GM19043 (cell line): ENCODE data around the gene SEMA6A.

Experiments used
- ATAC-seq: cut with Tn5 transposase; IDR thresholded peaks from one replicate; pipeline ENCODE4 v1.9.1; 2021; ENCODE audit warnings: low read depth; ENCODE audit not compliant: unreplicated experiment

The SEMA6A gene

GRCh38 chr5:116415182-116415581, 159.4 kb downstream of the SEMA6A start:
- no peak for ATAC-seq

DNA sequence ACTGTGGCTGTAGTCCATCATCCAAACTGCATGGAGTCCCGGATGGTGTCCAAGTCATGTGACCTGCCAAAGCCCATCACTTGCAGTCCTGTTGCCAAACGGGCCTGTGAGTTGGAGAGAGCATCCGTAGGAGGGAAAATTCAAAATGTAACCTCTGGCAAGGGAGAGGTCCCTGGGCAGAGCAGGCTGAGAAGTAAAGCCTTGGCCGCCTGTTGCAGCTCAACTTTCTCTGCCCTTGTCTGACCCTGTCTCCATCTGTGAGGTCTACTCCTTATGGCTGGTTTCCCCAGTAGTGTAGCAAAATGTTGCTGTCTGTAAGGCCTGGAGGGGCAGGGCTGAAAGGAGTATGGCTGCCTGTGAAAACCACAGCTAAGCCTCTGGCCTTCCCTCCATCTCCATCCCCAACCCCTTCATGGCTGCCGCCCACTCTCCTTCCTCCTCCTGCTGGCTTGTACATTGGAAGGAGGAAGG, 163.5 kb downstream of the SEMA6A start:
- no peak for ATAC-seq

DNA sequence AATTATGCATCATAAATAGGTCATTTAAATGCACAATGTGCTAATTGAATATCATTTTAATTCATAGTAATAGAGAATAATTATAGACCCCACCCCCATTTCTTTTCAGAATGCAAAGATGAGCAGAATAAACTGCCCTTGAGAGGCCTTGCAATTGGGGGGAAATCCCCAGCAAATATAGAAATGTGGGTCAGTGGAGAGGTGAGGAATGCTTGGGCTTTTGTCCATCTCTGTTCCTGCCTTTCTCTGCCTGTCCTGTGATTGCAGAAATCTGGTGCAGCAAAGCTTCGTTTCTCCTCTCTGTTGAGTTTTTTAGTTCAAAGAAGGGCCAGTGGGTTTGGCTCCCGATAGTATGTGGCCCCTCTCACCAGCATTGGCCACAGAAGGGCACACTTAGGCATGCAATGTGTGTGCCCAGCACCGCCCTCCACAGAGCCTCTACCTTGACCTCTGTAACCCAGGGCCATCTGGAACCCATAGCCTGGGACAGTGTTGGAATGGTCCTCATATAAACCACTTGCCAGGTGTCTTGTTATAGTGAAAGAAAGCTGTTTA, 164.2 kb downstream of the SEMA6A start:
- ATAC-seq: no peak

DNA sequence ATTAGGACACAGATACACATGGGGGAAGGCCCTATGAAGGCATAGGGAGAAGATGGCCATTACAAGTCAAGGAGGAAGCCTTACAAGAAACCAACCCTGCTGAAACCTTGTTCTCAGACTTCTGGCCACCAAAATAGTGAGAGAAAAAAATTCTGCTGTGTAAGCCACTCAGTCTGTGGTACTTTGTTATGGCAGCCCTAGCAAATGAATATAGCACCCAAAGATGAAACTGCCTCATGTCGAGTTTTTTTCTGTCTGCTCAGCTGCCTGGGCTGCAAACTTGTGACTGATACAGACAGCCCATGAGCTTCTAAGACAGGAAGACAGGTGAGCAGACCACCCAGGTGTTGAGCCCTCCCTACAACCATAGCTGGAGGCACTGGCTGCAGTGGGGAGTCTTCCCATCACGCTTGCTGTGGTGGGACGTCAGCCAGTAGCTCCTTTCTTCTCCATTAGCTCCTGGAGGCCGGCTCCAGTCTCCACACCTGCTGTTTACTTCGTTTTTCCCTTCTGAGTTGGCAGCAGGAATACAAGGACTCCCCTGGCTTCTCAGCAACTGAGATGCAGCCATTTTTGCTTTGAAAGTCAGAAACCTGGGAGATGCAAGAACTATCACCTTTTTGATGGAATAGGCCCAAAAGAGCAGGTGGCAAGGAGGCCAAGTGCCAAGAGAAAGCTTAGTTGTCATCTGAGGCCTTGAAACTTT, 164.9 kb downstream of the SEMA6A start:
- no peak for ATAC-seq

DNA sequence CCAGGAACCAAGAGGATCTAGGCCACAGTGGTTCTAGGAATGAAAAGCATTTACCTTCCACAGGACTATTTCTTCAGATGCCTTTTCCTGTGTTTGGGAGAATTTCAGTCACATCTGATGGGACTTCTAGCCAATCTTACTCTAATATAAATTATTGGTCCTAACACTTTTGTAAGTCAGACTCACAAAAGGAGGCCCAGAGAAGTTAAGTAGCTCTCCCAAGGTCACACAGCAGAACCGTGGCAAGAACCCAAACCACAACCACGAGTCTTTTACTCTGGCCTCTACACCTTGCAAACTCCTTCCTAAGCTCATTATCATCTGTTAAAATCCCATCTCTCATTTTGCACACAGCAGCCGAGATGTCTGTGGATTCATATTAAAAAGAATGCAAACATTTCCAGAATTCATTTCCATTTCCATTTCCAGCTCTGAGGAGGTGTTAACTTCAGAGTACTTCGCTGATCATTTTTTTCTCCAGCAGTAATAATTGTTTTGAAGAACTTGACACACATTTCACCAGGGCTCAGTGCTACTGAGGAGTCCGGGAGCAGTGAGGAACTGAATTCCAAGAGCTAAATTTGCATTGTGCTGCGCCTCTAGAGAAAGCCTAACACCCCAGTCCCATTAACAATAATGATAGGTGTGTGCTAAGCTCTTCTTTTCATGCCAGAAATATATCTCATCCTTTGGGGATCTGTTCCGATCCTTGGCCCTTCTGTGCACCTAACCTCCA, 168.1 kb downstream of the SEMA6A start:
- no peak for ATAC-seq

DNA sequence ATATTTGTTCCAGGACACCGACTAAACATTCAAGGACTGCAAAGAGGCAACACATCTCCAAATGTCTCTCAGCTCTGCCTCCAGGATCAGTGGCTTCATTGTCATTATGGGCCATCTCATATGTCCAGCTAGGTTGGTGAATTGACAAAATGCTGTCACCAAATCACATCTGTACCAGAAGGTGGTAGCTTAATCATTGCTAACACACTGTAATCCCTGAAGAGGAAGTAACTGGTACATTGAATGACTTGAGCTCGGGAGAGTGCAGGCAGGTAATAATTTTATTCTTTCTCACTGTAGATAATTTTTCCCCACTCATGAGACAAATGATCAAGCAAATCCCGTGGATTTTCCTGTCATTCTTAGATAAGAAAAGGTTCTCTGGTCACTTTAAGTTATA, 169.8 kb downstream of the SEMA6A start:
- no peak for ATAC-seq

GRCh38 chr5:116404016-116404415, 170.6 kb downstream of the SEMA6A start:
- no peak for ATAC-seq

DNA sequence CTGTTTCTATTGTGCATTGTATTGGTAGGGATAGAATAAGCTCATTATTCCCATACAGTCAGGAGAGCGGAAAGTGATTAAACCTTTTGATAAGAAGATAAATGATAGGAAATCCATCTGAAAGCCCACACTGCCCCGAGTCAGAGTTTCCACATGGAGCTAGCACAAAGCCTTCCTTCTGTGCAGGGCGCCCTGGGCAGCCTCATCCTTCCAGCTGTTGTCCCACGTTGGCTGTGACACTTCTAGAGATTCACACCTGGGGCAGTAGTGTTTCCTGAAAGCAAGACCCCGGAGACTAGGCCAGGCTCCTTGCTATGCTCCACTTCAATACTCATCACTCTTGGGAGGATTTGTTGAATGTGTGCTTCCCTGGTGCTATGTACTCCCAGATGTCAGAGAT, 172.4 kb downstream of the SEMA6A start:
- ATAC-seq: no peak

DNA sequence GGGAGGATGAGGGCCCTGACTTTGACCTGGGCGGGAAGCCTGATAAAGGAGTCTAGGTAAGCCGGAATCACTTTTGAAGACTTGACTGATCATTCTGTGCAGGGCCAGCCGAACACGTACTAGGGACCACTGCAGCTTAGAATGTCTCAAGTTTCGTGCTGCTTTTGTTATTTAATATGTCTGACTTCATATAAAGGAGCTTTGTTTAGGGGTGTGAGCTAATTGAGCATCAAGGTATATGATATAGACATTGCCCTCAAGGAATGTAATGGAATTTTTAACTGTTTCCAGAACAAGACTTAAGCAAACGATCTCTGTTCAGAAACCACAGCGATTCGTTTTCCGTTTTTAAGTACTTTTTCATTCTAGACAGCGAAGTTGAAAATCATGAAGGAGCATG, 173.0 kb downstream of the SEMA6A start:
- ATAC-seq: no peak

GRCh38 chr5:116396476-116397099, 178.0 kb downstream of the SEMA6A start:
- no peak for ATAC-seq

DNA sequence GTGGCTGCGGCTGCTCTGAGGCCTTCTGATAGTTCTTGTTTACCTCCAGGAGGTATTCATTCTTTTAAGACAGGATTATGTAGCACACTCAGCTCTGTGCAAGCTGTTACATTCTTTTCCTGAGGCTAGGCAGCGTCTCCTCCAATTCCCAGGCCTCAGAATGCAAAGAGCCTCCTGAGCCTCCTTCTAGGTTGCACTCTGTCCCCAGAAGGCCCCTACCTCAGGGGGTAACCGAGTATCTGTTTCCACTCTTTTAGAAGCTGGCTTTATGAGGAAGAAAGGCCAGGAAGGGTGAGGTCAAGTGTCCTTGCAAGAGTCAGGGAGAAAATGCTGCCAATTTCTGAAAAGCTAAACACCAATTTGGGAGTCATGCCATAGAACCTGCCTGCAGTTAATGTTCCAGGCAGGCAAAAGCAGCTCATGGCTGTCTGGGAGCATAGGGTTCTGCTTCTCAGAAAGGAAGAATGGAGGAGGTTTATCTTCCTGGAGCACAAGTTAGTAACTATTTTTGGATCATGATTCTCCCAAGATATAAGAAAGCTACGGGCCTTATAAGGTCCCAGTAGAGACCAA, 178.9 kb downstream of the SEMA6A start:
- no peak for ATAC-seq

DNA sequence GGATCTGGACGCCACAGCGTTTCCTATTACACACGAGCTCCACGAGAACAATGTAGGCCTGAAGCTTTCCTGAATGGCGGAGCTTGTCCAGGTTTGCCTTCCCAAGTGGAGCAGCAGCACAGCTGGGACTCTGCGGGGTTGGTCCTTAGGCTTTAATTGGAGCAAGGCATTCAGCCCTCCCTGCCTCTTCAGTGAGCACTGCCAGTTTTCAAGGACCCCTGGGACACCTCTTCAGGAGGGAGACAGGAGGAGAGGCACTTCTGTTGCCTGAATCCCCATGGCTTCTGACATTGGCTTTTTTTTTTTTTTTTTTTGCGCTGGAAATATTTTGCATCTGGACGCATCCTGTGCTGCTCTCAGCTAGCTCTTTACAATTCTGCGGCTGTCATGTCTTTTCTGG, 179.4 kb downstream of the SEMA6A start:
- no peak for ATAC-seq

DNA sequence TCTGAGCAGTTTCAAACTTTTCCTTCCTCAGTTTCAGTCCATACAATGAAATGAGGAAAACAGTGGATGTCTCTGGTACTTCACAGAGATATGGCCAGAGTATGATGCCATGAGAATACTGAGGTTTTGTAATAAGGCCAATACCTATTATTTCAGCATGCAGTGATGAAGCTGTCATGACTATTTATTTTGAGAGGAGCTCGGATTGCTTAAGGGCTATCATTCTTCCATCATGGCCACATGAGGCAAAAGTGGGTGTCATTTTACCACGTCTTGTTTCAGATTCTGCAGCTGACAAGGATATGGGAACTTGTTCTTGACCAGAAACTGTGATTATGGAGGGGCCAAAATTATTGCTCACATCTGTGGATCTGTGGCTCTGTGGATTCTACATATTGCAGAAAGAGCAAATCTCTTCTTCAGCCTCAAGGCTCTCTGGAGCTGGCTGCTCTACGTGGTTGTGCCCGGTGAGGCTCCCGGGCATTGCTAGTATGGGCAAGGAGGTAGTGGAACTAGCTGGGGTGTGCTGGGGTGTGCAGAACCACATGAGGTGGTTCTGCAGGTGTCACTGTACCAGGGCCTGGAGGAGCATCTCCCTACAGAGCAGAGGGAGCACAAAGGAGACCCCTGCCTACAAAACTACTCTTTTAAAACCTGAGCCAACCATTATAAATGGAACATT, 180.3 kb downstream of the SEMA6A start:
- ATAC-seq: no peak
